ENCODE results near the gene LSM2. TPM values are rescaled to one million over a fixed set of nuclear protein-coding genes. Genes with fewer than 3 reads are reported as not detected.
A peak's percentile ranks its signal among the peaks of the same experiment; 100 is the strongest.

Gene LSM2
- total and polyA plus RNA-seq, 9 of the 15 experiments (the other 6 are each of a cell fraction or from before 2014, with no cell fraction given) = 154 to 407 (median 223) TPM

GRCh38 chr6:31829633-31830283, 23.0 kb upstream of the LSM2 start (continued):
- TF ChIP-seq REST (IDR thresholded peaks at IDR 0.05; ENCODE audit: borderline replicate concordance) (peak; percentile 74; the same call in 1 of the 2 replicates), REST (CRISPR knock-in tag; IDR thresholded peaks at IDR 0.05; ENCODE audit: low read depth) (0 out of 2 replicates have a peak, but pooled peaks have one; percentile 60), DMBX1 (CRISPR knock-in tag; IDR thresholded peaks at IDR 0.05; ENCODE audit: borderline replicate concordance) (0 out of 2 replicates have a peak, but pooled peaks have one; percentile 39), ATF4 (CRISPR knock-in tag; IDR thresholded peaks at IDR 0.05) (0 out of 2 replicates have a peak, but pooled peaks have one; percentile 37), TEAD4 (IDR thresholded peaks at IDR 0.05; ENCODE audit: low read length) (peak; percentile 27), TEAD4 (CRISPR knock-in tag; IDR thresholded peaks at IDR 0.05; ENCODE audit: borderline replicate concordance) (no peak), BDP1 (IDR thresholded peaks at IDR 0.05; ENCODE audit: insufficient read depth, insufficient read length) (no peak), MTF1 (CRISPR knock-in tag; IDR thresholded peaks at IDR 0.05; ENCODE audit: borderline replicate concordance) (no peak), THAP7 (CRISPR knock-in tag; IDR thresholded peaks at IDR 0.05) (no peak), RFX7 (CRISPR knock-in tag; IDR thresholded peaks at IDR 0.05) (no peak), FOXJ3 (CRISPR knock-in tag; IDR thresholded peaks at IDR 0.05) (no peak), NR2F6 (CRISPR knock-in tag; IDR thresholded peaks at IDR 0.05) (peak; percentile 95)
